ENCODE measurements around the gene KCNQ5.

KCNQ5 gene

GRCh38 chr6:72842140-72842539, 220.3 kb downstream of the KCNQ5 start:
- Histone ChIP-seq H3K4me1 (ENCODE audit: control insufficient read depth in 5 of 5, insufficient read depth in 5 of 5, low read length in 5 of 5) (no peaks in the 10 kb centered on the region), H3K27me3 (ENCODE audit: control insufficient read depth in 5 of 5, insufficient read depth in 4 of 5, low read length in 5 of 5) (no peaks in the 10 kb centered on the region), H3K9ac (ENCODE audit: low read length in 5 of 5) (no peak overlapping the region), H3K4me3 (ENCODE audit: low read depth in 1 of 5, low read length in 5 of 5) (no peak overlapping the region), H3K9me3 (ENCODE audit: control insufficient read depth in 5 of 5, low read length in 5 of 5) (no peaks in the 10 kb centered on the region), H3K36me3 (ENCODE audit: control insufficient read depth in 5 of 5, insufficient read depth in 5 of 5, low read length in 5 of 5) (no peaks in the 10 kb centered on the region), H3K27ac (ENCODE audit: low read depth, low read length) (no peak overlapping the region)

GRCh38 chr6:72844614-72845013, 222.8 kb downstream of the KCNQ5 start:
- Histone ChIP-seq H3K27ac (ENCODE audit: low read depth, low read length) (no peak overlapping the region), H3K36me3 (ENCODE audit: control insufficient read depth in 5 of 5, insufficient read depth in 5 of 5, low read length in 5 of 5) (no peaks in the 10 kb centered on the region), H3K4me3 (ENCODE audit: low read depth in 1 of 5, low read length in 5 of 5) (no peak overlapping the region), H3K9me3 (ENCODE audit: control insufficient read depth in 5 of 5, low read length in 5 of 5) (no peaks in the 10 kb centered on the region), H3K27me3 (ENCODE audit: control insufficient read depth in 5 of 5, insufficient read depth in 4 of 5, low read length in 5 of 5) (no peaks in the 10 kb centered on the region), H3K4me1 (ENCODE audit: control insufficient read depth in 5 of 5, insufficient read depth in 5 of 5, low read length in 5 of 5) (no peaks in the 10 kb centered on the region), H3K9ac (ENCODE audit: low read length in 5 of 5) (no peak overlapping the region)

- no peaks in the 10 kb centered on the region for H3K36me3 ChIP-seq (ENCODE audit: control insufficient read depth in 5 of 5, insufficient read depth in 5 of 5, low read length in 5 of 5)
Measured at GRCh38 chr6:72849346-72849745, 227.5 kb downstream of the KCNQ5 start.

DNA sequence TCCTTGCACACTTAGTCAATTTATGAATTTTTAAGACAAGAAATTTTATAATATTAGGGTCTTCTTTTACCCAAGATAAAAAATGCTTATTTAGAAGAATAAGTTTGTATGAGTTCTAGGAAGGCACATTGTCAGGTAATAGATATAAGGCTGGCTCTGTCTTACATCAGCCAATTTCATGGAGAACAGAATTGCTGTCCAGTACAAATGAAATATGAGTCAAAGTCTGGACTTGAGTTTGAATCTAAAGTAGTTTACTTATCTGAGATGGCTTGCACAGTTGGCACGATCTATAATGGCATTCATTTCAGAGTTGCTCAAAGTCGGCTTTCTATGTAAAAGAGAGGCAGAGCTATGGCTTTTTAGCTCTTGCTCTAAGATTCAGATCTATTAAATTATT, 228.2 kb downstream of the KCNQ5 start:
- Histone ChIP-seq H3K9ac (ENCODE audit: low read length in 5 of 5) (no peak overlapping the region), H3K27ac (ENCODE audit: low read depth, low read length) (no peak overlapping the region), H3K36me3 (ENCODE audit: control insufficient read depth in 5 of 5, insufficient read depth in 5 of 5, low read length in 5 of 5) (no peaks in the 10 kb centered on the region), H3K4me1 (ENCODE audit: control insufficient read depth in 5 of 5, insufficient read depth in 5 of 5, low read length in 5 of 5) (no peaks in the 10 kb centered on the region), H3K27me3 (ENCODE audit: control insufficient read depth in 5 of 5, insufficient read depth in 4 of 5, low read length in 5 of 5) (no peaks in the 10 kb centered on the region), H3K4me3 (ENCODE audit: low read depth in 1 of 5, low read length in 5 of 5) (no peak overlapping the region), H3K9me3 (ENCODE audit: control insufficient read depth in 5 of 5, low read length in 5 of 5) (no peaks in the 10 kb centered on the region)

More at GRCh38 chr6:72849346-72849745, 227.5 kb downstream of the KCNQ5 start:
- no peak overlapping the region for H3K27ac ChIP-seq (ENCODE audit: low read depth, low read length)
- H3K9ac ChIP-seq (ENCODE audit: low read length in 5 of 5): no peak overlapping the region
- H3K9me3 ChIP-seq (ENCODE audit: control insufficient read depth in 5 of 5, low read length in 5 of 5): no peaks in the 10 kb centered on the region
- H3K4me3 ChIP-seq (ENCODE audit: low read depth in 1 of 5, low read length in 5 of 5): no peak overlapping the region
- no peaks in the 10 kb centered on the region for H3K4me1 ChIP-seq (ENCODE audit: control insufficient read depth in 5 of 5, insufficient read depth in 5 of 5, low read length in 5 of 5)
- no peaks in the 10 kb centered on the region for H3K27me3 ChIP-seq (ENCODE audit: control insufficient read depth in 5 of 5, insufficient read depth in 4 of 5, low read length in 5 of 5)

DNA sequence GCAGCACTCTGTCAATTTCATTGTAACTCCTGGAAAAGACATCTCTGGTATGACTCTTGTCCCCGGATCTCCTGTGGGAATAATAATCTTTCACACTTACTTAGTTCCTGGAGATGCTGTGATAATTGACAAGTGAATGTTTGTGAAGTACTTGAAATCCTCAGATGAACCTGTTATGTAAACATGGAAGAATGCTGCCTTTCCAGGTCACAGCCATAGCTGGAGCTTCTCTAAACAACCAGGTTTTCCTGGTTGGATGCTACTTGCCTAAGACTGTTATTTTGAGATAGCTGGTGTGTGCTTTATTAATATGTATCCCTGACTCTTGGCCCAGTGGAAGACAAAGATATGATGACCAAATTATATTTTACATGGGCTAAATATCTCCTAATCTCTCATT, 228.6 kb downstream of the KCNQ5 start:
- no peaks in the 10 kb centered on the region for H3K4me1 ChIP-seq (ENCODE audit: control insufficient read depth in 5 of 5, insufficient read depth in 5 of 5, low read length in 5 of 5)
- H3K27me3 ChIP-seq (ENCODE audit: control insufficient read depth in 5 of 5, insufficient read depth in 4 of 5, low read length in 5 of 5): no peaks in the 10 kb centered on the region
- no peak overlapping the region for H3K4me3 ChIP-seq (ENCODE audit: low read depth in 1 of 5, low read length in 5 of 5)

DNA sequence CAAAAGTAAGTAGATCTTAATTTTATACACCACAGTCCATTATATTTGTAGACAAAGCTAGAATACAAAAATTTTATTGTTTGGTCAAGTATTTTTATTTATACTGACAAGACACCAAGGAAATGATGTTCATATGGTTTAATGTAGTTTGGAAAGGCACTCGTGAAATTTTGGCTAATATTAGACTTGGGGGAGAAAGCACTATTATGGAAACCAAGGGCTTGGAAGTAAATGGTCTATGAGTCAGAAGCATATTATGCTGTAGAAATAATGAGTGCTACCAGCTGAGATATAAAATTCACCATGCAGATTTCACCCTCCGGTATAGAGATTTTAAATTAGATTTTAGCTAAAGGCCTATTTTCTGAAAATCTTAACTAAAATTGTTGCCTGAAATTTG, 233.6 kb downstream of the KCNQ5 start:
- H3K27me3 ChIP-seq (ENCODE audit: control insufficient read depth in 5 of 5, insufficient read depth in 4 of 5, low read length in 5 of 5): no peaks in the 10 kb centered on the region
- H3K4me3 ChIP-seq (ENCODE audit: low read depth in 1 of 5, low read length in 5 of 5): no peak overlapping the region
- no peaks in the 10 kb centered on the region for H3K9me3 ChIP-seq (ENCODE audit: control insufficient read depth in 5 of 5, low read length in 5 of 5)
- no peak overlapping the region for H3K9ac ChIP-seq (ENCODE audit: low read length in 5 of 5)
- H3K36me3 ChIP-seq (ENCODE audit: control insufficient read depth in 5 of 5, insufficient read depth in 5 of 5, low read length in 5 of 5): no peaks in the 10 kb centered on the region
- no peaks in the 10 kb centered on the region for H3K4me1 ChIP-seq (ENCODE audit: control insufficient read depth in 5 of 5, insufficient read depth in 5 of 5, low read length in 5 of 5)
- H3K27ac ChIP-seq (ENCODE audit: low read depth, low read length): no peak overlapping the region

More for the DNA sequence above, 228.6 kb downstream of the KCNQ5 start:
- no peak overlapping the region for H3K9ac ChIP-seq (ENCODE audit: low read length in 5 of 5)
- H3K27ac ChIP-seq (ENCODE audit: low read depth, low read length): no peak overlapping the region
- no peaks in the 10 kb centered on the region for H3K9me3 ChIP-seq (ENCODE audit: control insufficient read depth in 5 of 5, low read length in 5 of 5)
- no peaks in the 10 kb centered on the region for H3K36me3 ChIP-seq (ENCODE audit: control insufficient read depth in 5 of 5, insufficient read depth in 5 of 5, low read length in 5 of 5)

GRCh38 chr6:72856801-72857200, 234.9 kb downstream of the KCNQ5 start:
- no peak overlapping the region for H3K9ac ChIP-seq (ENCODE audit: low read length in 5 of 5)
- no peak overlapping the region for H3K4me3 ChIP-seq (ENCODE audit: low read depth in 1 of 5, low read length in 5 of 5)
- no peak overlapping the region for H3K27ac ChIP-seq (ENCODE audit: low read depth, low read length)
- no peaks in the 10 kb centered on the region for H3K36me3 ChIP-seq (ENCODE audit: control insufficient read depth in 5 of 5, insufficient read depth in 5 of 5, low read length in 5 of 5)
- H3K27me3 ChIP-seq (ENCODE audit: control insufficient read depth in 5 of 5, insufficient read depth in 4 of 5, low read length in 5 of 5): no peaks in the 10 kb centered on the region
- H3K9me3 ChIP-seq (ENCODE audit: control insufficient read depth in 5 of 5, low read length in 5 of 5): no peaks in the 10 kb centered on the region
- peaks cover 0 to under 1% (median under 1%) of the 10 kb centered on the region in 5 donors for H3K4me1 ChIP-seq (ENCODE audit: control insufficient read depth in 5 of 5, insufficient read depth in 5 of 5, low read length in 5 of 5)

- H3K4me3 ChIP-seq (ENCODE audit: low read depth in 1 of 5, low read length in 5 of 5): no peak overlapping the region
- no peaks in the 10 kb centered on the region for H3K27me3 ChIP-seq (ENCODE audit: control insufficient read depth in 5 of 5, insufficient read depth in 4 of 5, low read length in 5 of 5)
- H3K4me1 ChIP-seq (ENCODE audit: control insufficient read depth in 5 of 5, insufficient read depth in 5 of 5, low read length in 5 of 5): peaks cover 0 to 10% (median 9%) of the 10 kb centered on the region in 5 donors
- no peak overlapping the region for H3K9ac ChIP-seq (ENCODE audit: low read length in 5 of 5)
- H3K27ac ChIP-seq (ENCODE audit: low read depth, low read length): no peak overlapping the region
- no peaks in the 10 kb centered on the region for H3K9me3 ChIP-seq (ENCODE audit: control insufficient read depth in 5 of 5, low read length in 5 of 5)
- no peaks in the 10 kb centered on the region for H3K36me3 ChIP-seq (ENCODE audit: control insufficient read depth in 5 of 5, insufficient read depth in 5 of 5, low read length in 5 of 5)
Measured at GRCh38 chr6:72857791-72858585, 236.1 kb downstream of the KCNQ5 start.

DNA sequence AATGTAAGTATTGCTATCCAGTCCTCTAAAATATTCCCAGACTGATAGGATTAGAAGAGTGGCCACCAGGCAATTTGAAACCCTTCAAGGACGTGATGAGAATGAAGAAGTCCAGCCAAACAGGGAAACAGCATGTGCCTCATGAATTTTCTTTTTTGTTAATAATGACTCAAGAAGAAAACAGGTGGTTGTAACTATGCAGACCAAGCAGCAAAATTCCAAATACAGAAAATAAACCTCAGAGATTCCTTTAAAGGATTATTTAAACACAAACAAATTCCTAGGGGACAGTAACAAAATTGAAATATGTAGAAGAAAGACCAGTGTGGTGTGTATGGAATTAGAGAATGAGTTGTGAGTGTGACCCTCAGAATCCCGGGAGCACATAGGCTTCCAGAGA, 239.2 kb downstream of the KCNQ5 start:
- peaks cover 0 to 15% (median 10%) of the 10 kb centered on the region in 5 donors for H3K4me1 ChIP-seq (ENCODE audit: control insufficient read depth in 5 of 5, insufficient read depth in 5 of 5, low read length in 5 of 5)

GRCh38 chr6:72861935-72862432, 240.1 kb downstream of the KCNQ5 start:
- H3K36me3 ChIP-seq (ENCODE audit: control insufficient read depth in 5 of 5, insufficient read depth in 5 of 5, low read length in 5 of 5): no peaks in the 10 kb centered on the region
- H3K27ac ChIP-seq (ENCODE audit: low read depth, low read length): peak overlapping the region; percentile 56
- no peaks in the 10 kb centered on the region for H3K27me3 ChIP-seq (ENCODE audit: control insufficient read depth in 5 of 5, insufficient read depth in 4 of 5, low read length in 5 of 5)
- H3K4me1 ChIP-seq (ENCODE audit: control insufficient read depth in 5 of 5, insufficient read depth in 5 of 5, low read length in 5 of 5): peaks cover 0 to 15% (median 10%) of the 10 kb centered on the region in 5 donors
- H3K4me3 ChIP-seq (ENCODE audit: low read depth in 1 of 5, low read length in 5 of 5): no peak overlapping the region
- no peak overlapping the region for H3K9ac ChIP-seq (ENCODE audit: low read length in 5 of 5)
- H3K9me3 ChIP-seq (ENCODE audit: control insufficient read depth in 5 of 5, low read length in 5 of 5): no peaks in the 10 kb centered on the region

More for the DNA sequence above, 239.2 kb downstream of the KCNQ5 start:
- no peak overlapping the region for H3K4me3 ChIP-seq (ENCODE audit: low read depth in 1 of 5, low read length in 5 of 5)
- no peak overlapping the region for H3K27ac ChIP-seq (ENCODE audit: low read depth, low read length)
- H3K27me3 ChIP-seq (ENCODE audit: control insufficient read depth in 5 of 5, insufficient read depth in 4 of 5, low read length in 5 of 5): no peaks in the 10 kb centered on the region
- no peaks in the 10 kb centered on the region for H3K36me3 ChIP-seq (ENCODE audit: control insufficient read depth in 5 of 5, insufficient read depth in 5 of 5, low read length in 5 of 5)
- no peak overlapping the region for H3K9ac ChIP-seq (ENCODE audit: low read length in 5 of 5)
- H3K9me3 ChIP-seq (ENCODE audit: control insufficient read depth in 5 of 5, low read length in 5 of 5): no peaks in the 10 kb centered on the region

Data from subcutaneous abdominal adipose tissue (tissue), 5 donors.